CD14-positive monocyte (primary cell): ENCODE measurements around the gene REEP3. TPM values are rescaled to one million over a fixed set of nuclear protein-coding genes. Genes with fewer than 3 reads are reported as not detected.

Source experiments
- DNase-seq, 3 donors: peaks; one replicate each; pipeline ENCODE4 v3.0.0-alpha.2; 2011 to 2022
- H2AFZ ChIP-seq: 2 replicates; pipeline ENCODE4 v1.6.0; 2012; ENCODE audit warnings: mild to moderate bottlenecking, low read depth, low read length, inconsistent platforms; ENCODE audit not compliant: insufficient read depth, poor library complexity, severe bottlenecking
- H3K27ac ChIP-seq, 2 donors: 1 replicate in 1 of 2; 2 replicates in 1 of 2; pipeline ENCODE4 v1.5.1; 2012 to 2013; ENCODE audit warnings: low read length in 2 of 2, control low read depth in 1 of 2, inconsistent platforms in 1 of 2, low read depth in 1 of 2, mild to moderate bottlenecking in 1 of 2
- H3K27me3 ChIP-seq, 2 donors: one replicate each; pipeline versions ENCODE4 v1.6.0 to v1.6.1; 2011 to 2013; ENCODE audit warnings: low read length in 2 of 2; ENCODE audit not compliant: control insufficient read depth in 2 of 2, insufficient read depth in 2 of 2
- H3K36me3 ChIP-seq, 2 donors: replicated peaks in 1 of 2; 1 replicate in 1 of 2; 2 replicates in 1 of 2; pipeline versions ENCODE4 v1.5.1 to v1.6.1; 2012 to 2013; ENCODE audit warnings: low read length in 2 of 2, control low read depth in 1 of 2, inconsistent platforms in 1 of 2, mild to moderate bottlenecking in 1 of 2; ENCODE audit not compliant: insufficient read depth in 2 of 2, control insufficient read depth in 1 of 2
- H3K4me1 ChIP-seq, 2 donors: 1 replicate in 1 of 2; 2 replicates in 1 of 2; pipeline versions ENCODE4 v1.5.1 to v1.6.1; 2012 to 2013; ENCODE audit warnings: low read length in 2 of 2, control low read depth in 1 of 2, inconsistent platforms in 1 of 2, mild to moderate bottlenecking in 1 of 2, moderate library complexity in 1 of 2; ENCODE audit not compliant: insufficient read depth in 2 of 2, control insufficient read depth in 1 of 2
- H3K4me2 ChIP-seq: replicated peaks from 2 replicates; pipeline ENCODE3; 2012; ENCODE audit warnings: low read length, moderate library complexity, mild to moderate bottlenecking; ENCODE audit not compliant: poor library complexity, severe bottlenecking; ENCODE audit errors: extremely low read depth
- H3K4me3 ChIP-seq, 3 experiments: fragments of 200-600 bp in 1 of 3; sonication (generic) in 1 of 3; replicated peaks in 1 of 3; 1 replicate in 2 of 3; 2 replicates in 1 of 3; pipeline ENCODE4 v1.5.1; 2011 to 2013; ENCODE audit warnings: low read length in 3 of 3, mild to moderate bottlenecking in 3 of 3, control low read depth in 2 of 3, low read depth in 2 of 3, inconsistent platforms in 1 of 3, moderate library complexity in 1 of 3
- H3K79me2 ChIP-seq: 2 replicates; pipeline ENCODE4 v1.6.0; 2012; ENCODE audit warnings: mild to moderate bottlenecking, control low read depth, inconsistent platforms, low read length, moderate library complexity; ENCODE audit not compliant: insufficient read depth
- H3K9ac ChIP-seq: 2 replicates; pipeline ENCODE4 v1.6.0; 2017; ENCODE audit warnings: low read length, mild to moderate bottlenecking; ENCODE audit not compliant: insufficient read depth, poor library complexity, severe bottlenecking
- H3K9me3 ChIP-seq, 2 donors: replicated peaks in 1 of 2; 1 replicate in 1 of 2; 2 replicates in 1 of 2; pipeline versions ENCODE4 v1.5.1 to v1.6.1; 2012 to 2013; ENCODE audit warnings: low read length in 2 of 2, control low read depth in 1 of 2; ENCODE audit not compliant: control insufficient read depth in 1 of 2, insufficient read depth in 1 of 2
- H4K20me1 ChIP-seq: 2 replicates; pipeline ENCODE4 v1.6.0; 2012; ENCODE audit warnings: mild to moderate bottlenecking, low read length, control low read depth, moderate library complexity; ENCODE audit not compliant: insufficient read depth
- H3K27ac Mint-ChIP-seq, 7 donors: one replicate each; pipeline ENCODE4 v1.8.0; 2020; ENCODE audit warnings: mild to moderate bottlenecking in 7 of 7, mixed read lengths in 7 of 7, moderate library complexity in 6 of 7, inconsistent platforms in 2 of 7
- H3K27me3 Mint-ChIP-seq, 3 donors: one replicate each; pipeline ENCODE4 v1.8.0; 2021 to 2022; ENCODE audit warnings: low read depth in 3 of 3, mild to moderate bottlenecking in 3 of 3, mixed read lengths in 3 of 3, moderate library complexity in 3 of 3, inconsistent platforms in 1 of 3
- H3K36me3 Mint-ChIP-seq, 2 donors: one replicate each; pipeline ENCODE4 v1.8.0; 2020; ENCODE audit warnings: mixed read lengths in 2 of 2, inconsistent platforms in 1 of 2, mild to moderate bottlenecking in 1 of 2
- H3K4me1 Mint-ChIP-seq: one replicate; pipeline ENCODE4 v1.8.0; 2020; ENCODE audit warnings: mild to moderate bottlenecking, mixed read lengths
- H3K4me3 Mint-ChIP-seq, 2 donors: one replicate each; pipeline ENCODE4 v1.8.0; 2020; ENCODE audit warnings: mild to moderate bottlenecking in 2 of 2, mixed read lengths in 2 of 2, moderate library complexity in 1 of 2
- H3K9me3 Mint-ChIP-seq, 7 donors: one replicate each; pipeline ENCODE4 v1.8.0; 2020 to 2022; ENCODE audit warnings: mixed read lengths in 7 of 7, mild to moderate bottlenecking in 6 of 7, moderate library complexity in 6 of 7, inconsistent platforms in 2 of 7
- CTCF ChIP-seq: fragments of 200-600 bp; IDR thresholded peaks from one replicate; pipeline ENCODE4 v1.8.0; 2022; ENCODE audit warnings: antibody characterized with exemption, mild to moderate bottlenecking
- WGBS: methylation state at CpG from one replicate; pipeline ENCODE4 v1.1.5; 2013; ENCODE audit warnings: missing lambda C conversion rate; ENCODE audit not compliant: insufficient coverage; 5-methylcytosine and 5-hydroxymethylcytosine counted together
- intact Hi-C, 2 donors: fragments of 100-400 bp; cut with micrococcal nuclease; formaldehyde crosslinking; loops; one replicate each; pipeline versions ENCODE4 v1.15.0 to v1.15.1; 2023
- polyA plus RNA-seq, 3 donors: library from polyadenylated mRNA; depleted of rRNA in 1 of 3; unstranded in 2 of 3; stranded (reverse) in 1 of 3; fragments of 300-500 nt in 2 of 3; fragments of >200 nt in 1 of 3; fragmentation: Illumina TruSeq in 2 of 3; gene quantifications; 1 replicate in 2 of 3; 2 replicates in 1 of 3; pipeline ENCODE4 v1.2.3, GENCODE V29; 2012 to 2021

REEP3 gene
- polyA plus RNA-seq, 3 donors, result 9.1 to 17.7 (median 17.7) TPM

GRCh38 chr10:63579371-63580014 is 58.3 kb downstream of the REEP3 start:
- no peaks in the 10 kb centered on the region for H3K9me3 ChIP-seq
- Mint-ChIP-seq H3K27ac (no peak overlapping the region), H3K36me3 (peaks cover 19 to 40% of the 10 kb centered on the region in 2 donors), H3K4me1 (peaks cover under 1% of the 10 kb centered on the region), H3K27me3 (no peaks in the 10 kb centered on the region), H3K4me3 (no peak overlapping the region), H3K9me3 (peaks cover 0 to 3% (median 0%) of the 10 kb centered on the region in 7 donors)
- peaks cover 0 to 1% of the 10 kb centered on the region in 2 donors for H3K4me1 ChIP-seq
- no peak overlapping the region for H2AFZ ChIP-seq
- no peak for TF ChIP-seq CTCF
- H3K4me2 ChIP-seq, result no peak overlapping the region
- no peak for DNase-seq
- no peak overlapping the region for H3K4me3 ChIP-seq
- H3K27ac ChIP-seq, result no peak overlapping the region
- intact Hi-C loops, result no loop called here
- peaks cover 3% of the 10 kb centered on the region for H4K20me1 ChIP-seq
- no peaks in the 10 kb centered on the region for H3K27me3 ChIP-seq
- no peak overlapping the region for H3K9ac ChIP-seq
- H3K36me3 ChIP-seq, result peaks cover 0 to 15% of the 10 kb centered on the region in 2 donors
- H3K79me2 ChIP-seq, result no peaks in the 10 kb centered on the region

GRCh38 chr10:63582690-63583089 is 61.5 kb downstream of the REEP3 start:
- TF ChIP-seq CTCF, result no peak
- Histone ChIP-seq H3K79me2 (peaks cover 5% of the 10 kb centered on the region), H3K4me2 (no peak overlapping the region), H3K9me3 (no peaks in the 10 kb centered on the region), H4K20me1 (peaks cover 10% of the 10 kb centered on the region), H3K27ac (no peak overlapping the region), H3K4me1 (no peaks in the 10 kb centered on the region), H3K36me3 (no peaks in the 10 kb centered on the region), H2AFZ (no peak overlapping the region), H3K4me3 (no peak overlapping the region), H3K27me3 (no peaks in the 10 kb centered on the region), H3K9ac (no peak overlapping the region)
- intact Hi-C loops, result no loop called here
- Mint-ChIP-seq H3K36me3 (peaks cover 6 to 17% of the 10 kb centered on the region in 2 donors), H3K4me3 (no peak overlapping the region), H3K4me1 (no peaks in the 10 kb centered on the region), H3K9me3 (no peaks in the 10 kb centered on the region), H3K27me3 (no peaks in the 10 kb centered on the region), H3K27ac (no peak overlapping the region)
- WGBS, result 100% methylated on average over 1 of the region's 8 CpGs
- no peak for DNase-seq
